ENCODE results near the gene HPD. TPM values are rescaled to one million over a fixed set of nuclear protein-coding genes. Genes with fewer than 3 reads are reported as not detected.

The HPD gene
- total RNA-seq, 1 donor from 2014 or later, result 1.8 TPM

DNA sequence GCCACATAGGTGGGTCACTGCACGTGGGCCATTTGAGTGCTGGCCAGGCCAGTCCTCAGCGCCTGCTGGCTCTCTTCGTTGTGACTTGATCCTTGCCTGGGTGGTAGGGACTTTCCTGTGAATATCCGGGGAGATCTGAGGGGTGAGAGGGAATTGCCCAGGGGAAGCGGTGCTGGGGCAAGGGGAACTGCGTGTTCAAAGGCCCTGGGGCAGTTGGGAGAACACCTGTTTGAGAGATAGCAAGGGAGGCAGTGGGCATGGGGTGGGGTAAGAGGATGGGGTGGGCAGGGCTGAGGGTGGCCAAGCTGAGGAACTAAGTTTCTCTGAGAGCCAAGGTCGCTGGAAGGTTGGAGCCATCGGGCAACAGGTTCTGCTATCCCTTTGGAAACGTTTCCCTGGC is 29.8 kb downstream of the HPD start:
- TF ChIP-seq, protein P1, sequence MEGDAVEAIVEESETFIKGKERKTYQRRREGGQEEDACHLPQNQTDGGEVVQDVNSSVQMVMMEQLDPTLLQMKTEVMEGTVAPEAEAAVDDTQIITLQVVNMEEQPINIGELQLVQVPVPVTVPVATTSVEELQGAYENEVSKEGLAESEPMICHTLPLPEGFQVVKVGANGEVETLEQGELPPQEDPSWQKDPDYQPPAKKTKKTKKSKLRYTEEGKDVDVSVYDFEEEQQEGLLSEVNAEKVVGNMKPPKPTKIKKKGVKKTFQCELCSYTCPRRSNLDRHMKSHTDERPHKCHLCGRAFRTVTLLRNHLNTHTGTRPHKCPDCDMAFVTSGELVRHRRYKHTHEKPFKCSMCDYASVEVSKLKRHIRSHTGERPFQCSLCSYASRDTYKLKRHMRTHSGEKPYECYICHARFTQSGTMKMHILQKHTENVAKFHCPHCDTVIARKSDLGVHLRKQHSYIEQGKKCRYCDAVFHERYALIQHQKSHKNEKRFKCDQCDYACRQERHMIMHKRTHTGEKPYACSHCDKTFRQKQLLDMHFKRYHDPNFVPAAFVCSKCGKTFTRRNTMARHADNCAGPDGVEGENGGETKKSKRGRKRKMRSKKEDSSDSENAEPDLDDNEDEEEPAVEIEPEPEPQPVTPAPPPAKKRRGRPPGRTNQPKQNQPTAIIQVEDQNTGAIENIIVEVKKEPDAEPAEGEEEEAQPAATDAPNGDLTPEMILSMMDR (IDR thresholded peaks at IDR 0.05), result no peak
- no peak for ATAC-seq
- H3K36me3 ChIP-seq, result peaks cover 83% of the 10 kb centered on the region
- no peaks in the 10 kb centered on the region for H3K9me3 ChIP-seq
- H3K27me3 ChIP-seq, result no peaks in the 10 kb centered on the region
- peaks cover 3% of the 10 kb centered on the region for H3K4me1 ChIP-seq
- intact Hi-C loops (cut with DNase I), result no loop called here
- H3K4me3 ChIP-seq, result no peak overlapping the region
- no peak for DNase-seq
- H3K27ac ChIP-seq, result no peak overlapping the region

- H3K36me3 ChIP-seq, result peaks cover 88% of the 10 kb centered on the region
- DNase-seq (no peak), ATAC-seq (no peak)
- peaks cover 3% of the 10 kb centered on the region for H3K4me1 ChIP-seq
- H3K27me3 ChIP-seq, result no peaks in the 10 kb centered on the region
- no peak overlapping the region for H3K4me3 ChIP-seq
- H3K27ac ChIP-seq, result no peak overlapping the region
- intact Hi-C loops (cut with DNase I), result no loop called here
- TF ChIP-seq, protein P1 (IDR thresholded peaks at IDR 0.05), result no peak
- no peaks in the 10 kb centered on the region for H3K9me3 ChIP-seq
Observed at GRCh38 chr12:121828306-121828705, 30.4 kb downstream of the HPD start.

GRCh38 chr12:121827351-121828099 is 31.1 kb downstream of the HPD start:
- H3K9me3 ChIP-seq, result no peaks in the 10 kb centered on the region
- H3K4me1 ChIP-seq, result peaks cover 3% of the 10 kb centered on the region
- no peak overlapping the region for H3K27ac ChIP-seq
- H3K36me3 ChIP-seq, result peaks cover 91% of the 10 kb centered on the region
- intact Hi-C loops (cut with DNase I), result no loop called here
- no peak overlapping the region for H3K4me3 ChIP-seq
- TF ChIP-seq, protein P1 (IDR thresholded peaks at IDR 0.05), result no peak
- no peak for DNase-seq
- H3K27me3 ChIP-seq, result no peaks in the 10 kb centered on the region
- ATAC-seq, result no peak

GRCh38 chr12:121826318-121827150 is 32.1 kb downstream of the HPD start:
- no peaks in the 10 kb centered on the region for H3K27me3 ChIP-seq
- no peak overlapping the region for H3K27ac ChIP-seq
- ATAC-seq (no peak), DNase-seq (no peak)
- peaks cover 91% of the 10 kb centered on the region for H3K36me3 ChIP-seq
- no peak overlapping the region for H3K4me3 ChIP-seq
- H3K9me3 ChIP-seq, result no peaks in the 10 kb centered on the region
- TF ChIP-seq, protein P1 (IDR thresholded peaks at IDR 0.05), result no peak
- peaks cover 3% of the 10 kb centered on the region for H3K4me1 ChIP-seq
- intact Hi-C loops (cut with DNase I), result no loop called here

DNA sequence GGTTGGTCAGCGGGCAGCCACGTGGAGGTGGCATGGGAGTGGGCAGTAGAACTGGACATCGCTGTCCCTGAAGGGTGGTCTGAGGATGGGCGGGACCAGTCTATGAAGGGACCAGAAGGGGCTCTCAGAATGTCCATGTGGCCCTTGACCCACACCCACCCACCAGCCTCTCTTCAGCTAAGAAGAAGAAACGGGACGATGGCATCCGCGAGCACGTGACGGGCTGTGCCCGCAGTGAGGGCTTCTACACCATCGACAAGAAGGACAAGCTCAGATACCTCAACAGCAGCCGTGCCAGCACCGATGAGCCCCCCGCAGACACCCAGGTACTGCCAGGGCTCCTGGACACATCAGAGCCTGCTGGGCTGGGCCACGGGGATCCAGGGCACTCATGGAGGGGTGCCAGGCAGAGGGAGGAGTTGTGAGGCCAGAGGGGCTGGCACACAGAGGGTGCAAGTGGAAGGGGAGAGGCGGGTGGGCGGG is 33.6 kb downstream of the HPD start:
- intact Hi-C loops (cut with DNase I), result no loop called here
- TF ChIP-seq, protein P1 (IDR thresholded peaks at IDR 0.05), result no peak
- H3K27me3 ChIP-seq, result no peaks in the 10 kb centered on the region
- ATAC-seq (peak; percentile 31), DNase-seq (no peak)
- H3K36me3 ChIP-seq, result peaks cover 91% of the 10 kb centered on the region
- H3K9me3 ChIP-seq, result no peaks in the 10 kb centered on the region
- H3K4me3 ChIP-seq, result no peak overlapping the region
- no peak overlapping the region for H3K27ac ChIP-seq
- peaks cover 3% of the 10 kb centered on the region for H3K4me1 ChIP-seq

Data from upper lobe of right lung (tissue), 1 donor.